Endodermal cell (in vitro differentiated cells): ENCODE data around the gene LMAN1L. TPM values are rescaled to one million over a fixed set of nuclear protein-coding genes. Genes with fewer than 3 reads are reported as not detected.

Source experiments
- DNase-seq: peaks from one replicate; pipeline ENCODE4 v3.0.0-alpha.2; 2017
- H3K27ac ChIP-seq: 2 replicates; pipeline ENCODE4 v1.5.1; 2013; ENCODE audit warnings: mild to moderate bottlenecking, low read depth, low read length, moderate library complexity
- H3K27me3 ChIP-seq: 2 replicates; pipeline ENCODE4 v1.6.1; 2013; ENCODE audit warnings: mild to moderate bottlenecking, low read length, moderate library complexity; ENCODE audit not compliant: insufficient read depth, control insufficient read depth, poor library complexity, severe bottlenecking
- H3K36me3 ChIP-seq: 2 replicates; pipeline ENCODE4 v1.7.0; 2013; ENCODE audit warnings: mild to moderate bottlenecking, low read length, moderate library complexity; ENCODE audit not compliant: control insufficient read depth, insufficient read depth
- H3K4me1 ChIP-seq: one replicate; pipeline ENCODE4 v1.7.0; 2013; ENCODE audit warnings: low read length; ENCODE audit not compliant: control insufficient read depth, insufficient read depth
- H3K4me3 ChIP-seq: 2 replicates; pipeline ENCODE4 v1.5.1; 2013; ENCODE audit warnings: mild to moderate bottlenecking, low read length, moderate library complexity
- H3K9ac ChIP-seq: 2 replicates; pipeline ENCODE4 v1.6.1; 2013; ENCODE audit warnings: mild to moderate bottlenecking, low read length, moderate library complexity; ENCODE audit not compliant: poor library complexity, severe bottlenecking; ENCODE audit errors: extremely low read depth
- H3K9me3 ChIP-seq: 2 replicates; pipeline ENCODE4 v1.6.1; 2013; ENCODE audit warnings: mild to moderate bottlenecking, low read length, moderate library complexity; ENCODE audit not compliant: control insufficient read depth
- H3K27ac Mint-ChIP-seq: 2 replicates; pipeline ENCODE4 v1.8.0; 2020; ENCODE audit warnings: mixed read lengths
- H3K27me3 Mint-ChIP-seq: 2 replicates; pipeline ENCODE4 v1.8.0; 2021; ENCODE audit warnings: mild to moderate bottlenecking, mixed read lengths; ENCODE audit not compliant: insufficient read depth
- H3K36me3 Mint-ChIP-seq: 2 replicates; pipeline ENCODE4 v1.8.0; 2020; ENCODE audit warnings: low read depth, mixed read lengths
- H3K4me1 Mint-ChIP-seq: 2 replicates; pipeline ENCODE4 v1.8.0; 2020; ENCODE audit warnings: mixed read lengths
- H3K4me3 Mint-ChIP-seq: 2 replicates; pipeline ENCODE4 v1.8.0; 2020; ENCODE audit warnings: mild to moderate bottlenecking, moderate library complexity, mixed read lengths
- H3K9me3 Mint-ChIP-seq: 2 replicates; pipeline ENCODE4 v1.8.0; 2020; ENCODE audit warnings: mild to moderate bottlenecking, mixed read lengths
- WGBS, 2 experiments: methylation state at CpG; one replicate each; pipeline versions ENCODE4 v1.1.5 to v1.1.7; 2013; ENCODE audit warnings: missing lambda C conversion rate in 2 of 2, mixed read lengths in 1 of 2; ENCODE audit not compliant: insufficient coverage in 1 of 2, insufficient read length in 1 of 2; 5-methylcytosine and 5-hydroxymethylcytosine counted together
- total RNA-seq, 2 donors: library from RNA; stranded (reverse); fragmentation: NEBNext Ultra II Directional in 1 of 2; extraction: Animal tissue kit (Norgen Biotek cat#: 25700) in 1 of 2; gene quantifications; 2 replicates in 1 of 2; 3 replicates in 1 of 2; pipeline ENCODE4 v1.2.1, GENCODE V29; 2021
- TF ChIP-seq, protein P1 (sequence below): fragments of 200-600 bp; sonication (generic); conservative IDR thresholded peaks from 2 replicates; pipeline ENCODE4 v1.5.0; 2021; ENCODE audit warnings: antibody characterized with exemption, mild to moderate bottlenecking

The LMAN1L gene
- total RNA-seq, 2 donors from 2014 or later: not detected

DNA sequence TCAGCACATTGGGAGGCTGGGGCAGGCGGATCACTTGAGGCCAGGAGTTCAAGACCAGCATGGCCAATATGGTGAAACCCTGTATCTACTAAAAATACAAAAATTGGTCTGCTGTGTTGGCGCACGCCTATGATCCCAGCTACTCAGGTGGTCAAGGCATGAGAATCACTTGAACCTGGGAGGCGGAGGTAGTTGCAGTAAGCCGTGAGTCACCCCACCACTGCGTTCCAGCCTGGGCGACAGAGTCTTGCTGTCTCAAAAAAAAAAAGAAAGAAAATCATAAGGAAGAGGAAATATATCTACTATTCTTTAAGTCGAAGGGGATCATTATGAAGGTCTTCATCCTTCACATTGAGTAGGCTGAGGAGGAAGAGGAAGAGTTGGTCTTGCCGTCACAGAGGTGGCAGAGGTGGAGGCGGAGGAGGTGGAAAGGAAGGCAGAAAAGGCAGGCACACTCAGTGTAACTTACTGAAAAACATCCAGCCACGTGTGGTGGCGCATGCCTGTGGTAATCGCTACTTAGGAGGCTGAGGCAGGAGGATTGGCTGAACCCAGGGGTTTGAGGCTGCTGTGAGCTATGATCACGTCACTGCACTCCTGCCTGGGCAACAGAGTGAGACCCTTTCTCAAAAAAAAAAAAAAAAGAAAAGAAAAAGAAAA, 16.5 kb upstream of the LMAN1L start:
- Mint-ChIP-seq H3K4me3 (no peak overlapping the region), H3K27ac (no peak overlapping the region), H3K4me1 (peaks cover 3% of the 10 kb centered on the region), H3K9me3 (no peaks in the 10 kb centered on the region), H3K27me3 (no peaks in the 10 kb centered on the region), H3K36me3 (peaks cover 8% of the 10 kb centered on the region)
- 91 to 96% methylated on average over 7 to 14 of the region's 14 CpGs for WGBS, 2 experiments
- H3K27me3 ChIP-seq: no peaks in the 10 kb centered on the region
- no peak overlapping the region for H3K9ac ChIP-seq
- H3K9me3 ChIP-seq: no peaks in the 10 kb centered on the region
- H3K4me3 ChIP-seq: no peak overlapping the region
- H3K4me1 ChIP-seq: no peaks in the 10 kb centered on the region
- H3K27ac ChIP-seq: no peak overlapping the region
- TF ChIP-seq, protein P1, sequence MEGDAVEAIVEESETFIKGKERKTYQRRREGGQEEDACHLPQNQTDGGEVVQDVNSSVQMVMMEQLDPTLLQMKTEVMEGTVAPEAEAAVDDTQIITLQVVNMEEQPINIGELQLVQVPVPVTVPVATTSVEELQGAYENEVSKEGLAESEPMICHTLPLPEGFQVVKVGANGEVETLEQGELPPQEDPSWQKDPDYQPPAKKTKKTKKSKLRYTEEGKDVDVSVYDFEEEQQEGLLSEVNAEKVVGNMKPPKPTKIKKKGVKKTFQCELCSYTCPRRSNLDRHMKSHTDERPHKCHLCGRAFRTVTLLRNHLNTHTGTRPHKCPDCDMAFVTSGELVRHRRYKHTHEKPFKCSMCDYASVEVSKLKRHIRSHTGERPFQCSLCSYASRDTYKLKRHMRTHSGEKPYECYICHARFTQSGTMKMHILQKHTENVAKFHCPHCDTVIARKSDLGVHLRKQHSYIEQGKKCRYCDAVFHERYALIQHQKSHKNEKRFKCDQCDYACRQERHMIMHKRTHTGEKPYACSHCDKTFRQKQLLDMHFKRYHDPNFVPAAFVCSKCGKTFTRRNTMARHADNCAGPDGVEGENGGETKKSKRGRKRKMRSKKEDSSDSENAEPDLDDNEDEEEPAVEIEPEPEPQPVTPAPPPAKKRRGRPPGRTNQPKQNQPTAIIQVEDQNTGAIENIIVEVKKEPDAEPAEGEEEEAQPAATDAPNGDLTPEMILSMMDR: no peak
- no peak for DNase-seq
- peaks cover 22% of the 10 kb centered on the region for H3K36me3 ChIP-seq

DNA sequence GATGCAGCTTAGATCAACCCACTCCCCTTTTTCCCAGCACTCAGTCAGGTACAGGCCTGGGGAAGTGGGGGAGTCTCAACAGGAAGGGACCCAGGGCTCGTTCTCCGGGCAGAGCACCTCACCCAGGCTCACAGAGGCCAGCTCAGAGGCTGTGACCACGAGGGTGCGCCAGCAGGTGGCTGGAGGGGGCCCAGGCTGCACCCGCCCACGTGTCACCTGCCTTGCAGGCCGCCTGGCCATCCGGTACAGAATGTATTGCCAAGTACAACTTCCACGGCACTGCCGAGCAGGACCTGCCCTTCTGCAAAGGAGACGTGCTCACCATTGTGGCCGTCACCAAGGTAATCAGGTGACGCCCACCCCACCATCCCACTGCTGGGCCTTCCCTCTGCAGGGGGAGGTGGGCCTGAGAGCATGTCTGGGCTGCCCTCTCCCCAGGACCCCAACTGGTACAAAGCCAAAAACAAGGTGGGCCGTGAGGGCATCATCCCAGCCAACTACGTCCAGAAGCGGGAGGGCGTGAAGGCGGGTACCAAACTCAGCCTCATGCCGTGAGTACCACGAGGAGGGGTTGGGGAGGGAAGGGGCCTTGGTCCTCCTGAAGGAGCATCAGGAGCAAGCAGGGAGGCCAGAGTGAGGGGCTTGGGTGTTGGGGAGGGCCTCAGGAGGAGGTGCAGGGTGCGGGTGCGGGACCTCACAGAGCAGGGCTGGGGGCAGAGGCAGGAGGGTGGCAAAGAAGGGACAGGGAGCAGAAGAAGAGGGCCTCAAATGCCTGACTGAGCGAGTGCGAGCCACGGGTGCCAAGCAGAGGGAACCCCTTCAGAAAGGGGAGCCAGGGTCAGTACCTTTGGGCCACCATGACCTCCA, 14.0 kb upstream of the LMAN1L start:
- Histone ChIP-seq H3K27ac (no peak overlapping the region), H3K9ac (no peak overlapping the region), H3K36me3 (peaks cover 42% of the 10 kb centered on the region), H3K27me3 (no peaks in the 10 kb centered on the region), H3K9me3 (no peaks in the 10 kb centered on the region), H3K4me1 (no peaks in the 10 kb centered on the region), H3K4me3 (no peak overlapping the region)
- no peak overlapping the region for H3K4me3 Mint-ChIP-seq
- DNase-seq: no peak
- peaks cover 3% of the 10 kb centered on the region for H3K4me1 Mint-ChIP-seq
- H3K27me3 Mint-ChIP-seq: no peaks in the 10 kb centered on the region
- H3K27ac Mint-ChIP-seq: no peak overlapping the region
- whole genome bisulfite sequencing, 2 experiments: 93 to 94% methylated on average over 16 to 25 of the region's 25 CpGs
- peaks cover 28% of the 10 kb centered on the region for H3K36me3 Mint-ChIP-seq
- no peaks in the 10 kb centered on the region for H3K9me3 Mint-ChIP-seq
- TF ChIP-seq, protein P1: no peak

DNA sequence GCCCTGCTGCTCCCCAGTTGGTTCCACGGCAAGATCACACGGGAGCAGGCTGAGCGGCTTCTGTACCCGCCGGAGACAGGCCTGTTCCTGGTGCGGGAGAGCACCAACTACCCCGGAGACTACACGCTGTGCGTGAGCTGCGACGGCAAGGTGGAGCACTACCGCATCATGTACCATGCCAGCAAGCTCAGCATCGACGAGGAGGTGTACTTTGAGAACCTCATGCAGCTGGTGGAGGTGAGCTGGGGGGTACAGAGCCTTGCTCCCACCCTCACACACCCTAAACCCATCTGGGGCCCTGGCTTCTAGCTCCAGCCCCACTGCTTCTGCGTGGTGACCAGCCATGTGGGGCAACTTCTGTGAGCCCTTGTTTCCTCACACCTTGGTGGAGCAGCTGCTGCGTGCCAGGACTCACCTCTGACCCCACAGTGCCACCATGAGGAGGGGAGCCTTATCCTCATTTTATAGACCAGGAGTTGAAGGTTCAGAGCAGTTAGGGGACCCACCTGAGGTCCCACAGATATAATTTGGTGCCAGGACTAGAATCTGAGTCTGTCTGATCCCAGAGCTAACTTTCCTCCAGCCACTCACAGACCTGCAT, 13.3 kb upstream of the LMAN1L start:
- Histone ChIP-seq H3K27ac (no peak overlapping the region), H3K9me3 (no peaks in the 10 kb centered on the region), H3K36me3 (peaks cover 50% of the 10 kb centered on the region), H3K9ac (no peak overlapping the region), H3K27me3 (no peaks in the 10 kb centered on the region), H3K4me3 (no peak overlapping the region), H3K4me1 (no peaks in the 10 kb centered on the region)
- no peaks in the 10 kb centered on the region for H3K27me3 Mint-ChIP-seq
- WGBS, 2 experiments: 93 to 96% methylated on average over 9 to 15 of the region's 16 CpGs
- H3K4me1 Mint-ChIP-seq: peaks cover 3% of the 10 kb centered on the region
- peak; percentile 61 for DNase-seq
- no peak overlapping the region for H3K27ac Mint-ChIP-seq
- H3K36me3 Mint-ChIP-seq: peaks cover 35% of the 10 kb centered on the region
- no peaks in the 10 kb centered on the region for H3K9me3 Mint-ChIP-seq
- H3K4me3 Mint-ChIP-seq: no peak overlapping the region
- TF ChIP-seq, protein P1: no peak
